ENCODE results near the gene COL19A1. TPM values are rescaled to one million over a fixed set of nuclear protein-coding genes. Genes with fewer than 3 reads are reported as not detected.

The COL19A1 gene
- total and polyA plus RNA-seq, 4 donors = 0.09 to 4.4 (median 0.80) TPM; not detected in 1

DNA sequence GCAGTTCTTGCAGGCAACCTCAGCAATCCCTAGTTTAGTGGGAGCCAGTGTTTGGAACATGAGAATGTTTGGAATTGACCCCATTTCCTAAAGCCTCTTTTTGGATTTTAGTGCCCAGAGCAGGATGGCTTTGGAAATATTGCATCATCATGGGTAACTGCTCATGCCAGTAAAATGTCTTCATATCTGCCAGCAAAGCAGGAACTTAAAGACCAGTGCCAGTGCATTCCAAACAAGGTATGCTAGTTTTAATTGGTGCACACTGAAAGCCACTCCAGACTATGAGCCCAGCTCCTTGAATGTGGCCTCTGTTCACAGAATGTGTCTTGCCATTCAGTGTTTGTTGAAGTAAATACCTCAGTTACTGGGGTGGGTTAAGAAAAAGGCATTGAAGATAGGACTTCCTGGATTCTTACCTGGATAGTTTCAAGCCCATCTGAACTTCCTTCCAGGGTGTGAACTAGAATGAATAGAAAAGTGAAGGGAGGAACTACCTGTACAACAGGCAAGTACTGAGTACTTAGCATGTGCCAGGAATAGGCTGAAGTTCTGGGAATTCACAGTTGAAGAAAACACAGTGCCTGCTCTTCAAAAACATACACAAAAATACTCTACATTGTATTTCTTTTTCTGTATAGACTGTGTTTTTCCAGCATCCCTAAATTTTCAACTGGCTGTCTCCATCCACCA is 70.5 kb downstream of the COL19A1 start:
- Histone ChIP-seq H3K27ac (ENCODE audit: low read depth in 1 of 2, low read length in 1 of 2) (peak overlapping the region in 1 of 2 donors; percentile 78), H3K27me3 (ENCODE audit: control insufficient read depth in 3 of 3, insufficient read depth in 3 of 3, low read length in 2 of 3) (no peaks in the 10 kb centered on the region), H3K9ac (ENCODE audit: insufficient read depth in 1 of 2, low read length in 2 of 2) (no peak overlapping the region), H3K9me3 (ENCODE audit: control insufficient read depth in 4 of 4, insufficient read depth in 3 of 4, low read length in 3 of 4) (no peaks in the 10 kb centered on the region), H3K4me1 (ENCODE audit: control insufficient read depth in 5 of 5, insufficient read depth in 5 of 5, low read length in 5 of 5) (peaks cover 0 to 2% (median 0%) of the 10 kb centered on the region in 5 donors), H3K36me3 (ENCODE audit: control insufficient read depth in 4 of 4, insufficient read depth in 4 of 4, low read length in 4 of 4) (no peaks in the 10 kb centered on the region), H3K4me3 (no peak overlapping the region)
- TF ChIP-seq, protein P1, sequence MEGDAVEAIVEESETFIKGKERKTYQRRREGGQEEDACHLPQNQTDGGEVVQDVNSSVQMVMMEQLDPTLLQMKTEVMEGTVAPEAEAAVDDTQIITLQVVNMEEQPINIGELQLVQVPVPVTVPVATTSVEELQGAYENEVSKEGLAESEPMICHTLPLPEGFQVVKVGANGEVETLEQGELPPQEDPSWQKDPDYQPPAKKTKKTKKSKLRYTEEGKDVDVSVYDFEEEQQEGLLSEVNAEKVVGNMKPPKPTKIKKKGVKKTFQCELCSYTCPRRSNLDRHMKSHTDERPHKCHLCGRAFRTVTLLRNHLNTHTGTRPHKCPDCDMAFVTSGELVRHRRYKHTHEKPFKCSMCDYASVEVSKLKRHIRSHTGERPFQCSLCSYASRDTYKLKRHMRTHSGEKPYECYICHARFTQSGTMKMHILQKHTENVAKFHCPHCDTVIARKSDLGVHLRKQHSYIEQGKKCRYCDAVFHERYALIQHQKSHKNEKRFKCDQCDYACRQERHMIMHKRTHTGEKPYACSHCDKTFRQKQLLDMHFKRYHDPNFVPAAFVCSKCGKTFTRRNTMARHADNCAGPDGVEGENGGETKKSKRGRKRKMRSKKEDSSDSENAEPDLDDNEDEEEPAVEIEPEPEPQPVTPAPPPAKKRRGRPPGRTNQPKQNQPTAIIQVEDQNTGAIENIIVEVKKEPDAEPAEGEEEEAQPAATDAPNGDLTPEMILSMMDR (IDR thresholded peaks at IDR 0.05; ENCODE audit: control extremely low read depth, extremely low read depth) = no peak
- ATAC-seq (ENCODE audit: insufficient read depth, low FRiP score) (no peak), DNase-seq (peak in 1 of 3 donors; percentile 16)

DNA sequence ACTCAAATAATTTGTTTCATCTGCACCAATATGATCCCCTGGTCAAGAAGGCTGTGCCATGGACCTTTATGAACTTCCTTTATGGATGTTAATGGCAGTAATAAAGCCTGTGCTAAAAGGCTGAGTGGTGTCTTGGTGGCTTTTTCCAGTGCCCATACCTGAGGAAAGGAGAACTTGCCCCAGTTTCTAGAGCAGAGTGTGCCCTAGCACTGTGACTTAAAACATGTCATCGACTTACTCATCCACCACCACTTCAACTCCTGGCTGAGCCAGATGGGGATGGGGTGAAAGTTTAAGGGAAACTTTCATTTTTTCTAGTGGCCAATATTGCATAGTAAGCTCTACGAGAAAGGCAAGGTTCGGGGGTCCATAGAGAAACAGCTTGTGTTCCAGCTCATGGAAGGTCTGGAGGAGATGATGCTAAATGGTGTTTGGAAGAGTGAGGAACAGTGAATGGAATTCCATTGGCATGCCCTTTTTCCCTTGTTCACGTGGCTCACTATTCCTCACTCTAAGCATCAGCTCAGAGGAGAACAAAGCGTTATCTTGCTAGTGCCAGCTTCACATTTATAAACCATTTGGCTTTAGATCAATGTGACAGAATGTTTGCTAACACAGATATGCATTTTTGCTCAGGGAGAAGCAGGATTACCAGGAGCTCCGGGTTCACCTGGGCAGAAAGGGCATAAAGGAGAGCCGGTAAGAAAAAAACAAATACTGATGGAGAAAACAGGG is 71.2 kb downstream of the COL19A1 start:
- TF ChIP-seq, protein P1 (IDR thresholded peaks at IDR 0.05; ENCODE audit: control extremely low read depth, extremely low read depth) = no peak
- H3K9ac ChIP-seq (ENCODE audit: insufficient read depth in 1 of 2, low read length in 2 of 2) = no peak overlapping the region
- H3K36me3 ChIP-seq (ENCODE audit: control insufficient read depth in 4 of 4, insufficient read depth in 4 of 4, low read length in 4 of 4) = no peaks in the 10 kb centered on the region
- no peaks in the 10 kb centered on the region for H3K27me3 ChIP-seq (ENCODE audit: control insufficient read depth in 3 of 3, insufficient read depth in 3 of 3, low read length in 2 of 3)
- H3K4me1 ChIP-seq (ENCODE audit: control insufficient read depth in 5 of 5, insufficient read depth in 5 of 5, low read length in 5 of 5) = peaks cover 0 to 2% (median 0%) of the 10 kb centered on the region in 5 donors
- 78 to 85% methylated on average over 7 of the region's 7 CpGs for WGBS, 2 donors
- H3K27ac ChIP-seq (ENCODE audit: low read depth in 1 of 2, low read length in 1 of 2) = peak overlapping the region in 1 of 2 donors; percentile 78
- ATAC-seq (ENCODE audit: insufficient read depth, low FRiP score) (no peak), DNase-seq (no peak)
- H3K9me3 ChIP-seq (ENCODE audit: control insufficient read depth in 4 of 4, insufficient read depth in 3 of 4, low read length in 3 of 4) = no peaks in the 10 kb centered on the region
- no peak overlapping the region for H3K4me3 ChIP-seq

DNA sequence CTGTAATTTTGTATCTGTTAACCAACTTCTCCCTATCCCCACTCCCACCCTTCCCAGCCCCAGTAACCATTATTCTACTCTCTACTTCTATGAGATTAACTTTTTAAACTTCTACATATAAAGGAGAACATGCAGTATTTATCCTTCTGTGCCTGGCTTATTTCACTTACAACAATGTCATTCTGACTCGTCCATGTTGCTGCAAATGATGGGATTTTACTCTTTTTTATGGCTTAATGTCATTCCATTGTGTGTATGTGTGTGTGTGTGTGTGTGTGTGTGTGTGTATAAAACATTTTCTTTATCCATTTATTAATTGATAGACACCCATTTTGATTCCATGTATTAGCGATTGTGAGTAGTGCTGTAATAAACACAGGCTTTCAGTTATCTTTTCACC is 76.1 kb downstream of the COL19A1 start:
- no peaks in the 10 kb centered on the region for H3K27me3 ChIP-seq (ENCODE audit: control insufficient read depth in 3 of 3, insufficient read depth in 3 of 3, low read length in 2 of 3)
- no peak overlapping the region for H3K9ac ChIP-seq (ENCODE audit: insufficient read depth in 1 of 2, low read length in 2 of 2)
- H3K36me3 ChIP-seq (ENCODE audit: control insufficient read depth in 4 of 4, insufficient read depth in 4 of 4, low read length in 4 of 4) = no peaks in the 10 kb centered on the region
- DNase-seq (no peak), ATAC-seq (ENCODE audit: insufficient read depth, low FRiP score) (no peak)
- peaks cover 0 to 2% (median 0%) of the 10 kb centered on the region in 5 donors for H3K4me1 ChIP-seq (ENCODE audit: control insufficient read depth in 5 of 5, insufficient read depth in 5 of 5, low read length in 5 of 5)
- peaks cover 0 to 1% (median 0%) of the 10 kb centered on the region in 4 donors for H3K9me3 ChIP-seq (ENCODE audit: control insufficient read depth in 4 of 4, insufficient read depth in 3 of 4, low read length in 3 of 4)
- WGBS, 2 donors = 67 to 79% methylated on average over 2 of the region's 2 CpGs
- no peak overlapping the region for H3K27ac ChIP-seq (ENCODE audit: low read depth in 1 of 2, low read length in 1 of 2)
- TF ChIP-seq, protein P1 (IDR thresholded peaks at IDR 0.05; ENCODE audit: control extremely low read depth, extremely low read depth) = no peak
- H3K4me3 ChIP-seq = no peak overlapping the region
